ENCODE data around the gene DYNLRB2. TPM values are rescaled to one million over a fixed set of nuclear protein-coding genes. Genes with fewer than 3 reads are reported as not detected.

The DYNLRB2 gene
- total RNA-seq, 1 donor from 2014 or later: 0.64 TPM

DNA sequence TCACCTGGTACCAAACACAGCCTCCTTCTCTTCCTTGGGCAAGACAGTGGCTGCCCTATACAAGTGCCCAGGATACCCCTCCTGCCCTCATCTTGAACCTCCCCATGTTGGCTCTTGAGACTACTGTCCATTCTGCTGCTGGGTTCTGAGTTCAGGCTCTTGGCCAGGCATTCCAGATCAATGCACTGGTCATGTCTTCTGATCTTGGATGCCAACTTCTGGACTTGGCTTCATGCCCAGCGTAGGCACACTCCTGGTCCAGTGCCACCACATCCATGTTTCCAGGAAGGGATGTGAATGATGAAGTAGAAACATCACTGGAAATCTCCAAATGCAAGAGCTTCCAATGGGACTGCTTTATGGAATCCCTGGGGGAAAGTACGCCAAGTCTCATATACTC lies 51.5 kb downstream of the DYNLRB2 start:
- intact Hi-C loops (cut with micrococcal nuclease): no loop called here

- intact Hi-C loops (cut with micrococcal nuclease): no loop called here
These were observed 54.0 kb downstream of the DYNLRB2 start for GRCh38 chr16:80594756-80595155.

- intact Hi-C loops (cut with micrococcal nuclease): no loop called here
These were observed 55.9 kb downstream of the DYNLRB2 start for GRCh38 chr16:80596507-80597207.

GRCh38 chr16:80599466-80599865 lies 58.7 kb downstream of the DYNLRB2 start:
- intact Hi-C loops (cut with micrococcal nuclease): no loop called here

Data from T-helper 1 cell treated with Interleukin-12 subunit alpha and Interleukin-12 subunit beta and Interleukin-4 antibody, amounts not matched to agents 30 ng/mL and 1 ng/mL, for 36 hours (primary cell).